Amygdala (tissue), 56 donors: Measurements from ENCODE around the gene CSNK1G1.

ENCODE experiments used
- DNase-seq, 56 donors: peaks; one replicate each; lab custom pipeline; 2025; lab: John Stamatoyannopoulos, UW

CSNK1G1 gene

GRCh38 chr15:64210371-64210770 lies 145.6 kb downstream of the CSNK1G1 start:
- no peak for DNase-seq

GRCh38 chr15:64209680-64210334 lies 146.2 kb downstream of the CSNK1G1 start:
- no peak for DNase-seq

GRCh38 chr15:64205202-64205601 lies 150.8 kb downstream of the CSNK1G1 start:
- no peak for DNase-seq

- no peak for DNase-seq
Observed at GRCh38 chr15:64197425-64197824, 158.5 kb downstream of the CSNK1G1 start.

- DNase-seq, result no peak
Observed at GRCh38 chr15:64193971-64194370, 162.0 kb downstream of the CSNK1G1 start.

GRCh38 chr15:64191971-64192830 lies 163.8 kb downstream of the CSNK1G1 start:
- DNase-seq, result no peak

- no peak for DNase-seq
Observed at GRCh38 chr15:64187396-64188191, 168.4 kb downstream of the CSNK1G1 start.

GRCh38 chr15:64185146-64185911 lies 170.6 kb downstream of the CSNK1G1 start:
- no peak for DNase-seq

GRCh38 chr15:64182859-64183370 lies 173.1 kb downstream of the CSNK1G1 start:
- no peak for DNase-seq

- peak in 24 of 56 donors; percentile 4 to 64 (median 28) for DNase-seq
Observed at GRCh38 chr15:64180235-64180824, 175.6 kb downstream of the CSNK1G1 start.

- no peak for DNase-seq
Observed at GRCh38 chr15:64166102-64166890, 189.7 kb downstream of the CSNK1G1 start.

- no peak for DNase-seq
Observed at GRCh38 chr15:64164436-64164835, 191.5 kb downstream of the CSNK1G1 start.

- peak in 4 of 56 donors; percentile 25 to 51 (median 41) for DNase-seq
Observed at GRCh38 chr15:64163659-64164362, 192.2 kb downstream of the CSNK1G1 start.

- DNase-seq, result peak; percentile 68 to 99 (median 97)
Observed at GRCh38 chr15:64162869-64163658, 192.9 kb downstream of the CSNK1G1 start, which contains the start of gene PPIB. TSS of gene PPIB (minus strand) at chr15:64163022. CDS start at chr15:64162986, 36 bp downstream.

- peak in 2 of 56 donors; percentile 64 to 71 for DNase-seq
Observed at GRCh38 chr15:64162478-64162868, 193.5 kb downstream of the CSNK1G1 start.

- DNase-seq, result no peak
Observed at GRCh38 chr15:64161688-64162477, 194.1 kb downstream of the CSNK1G1 start.
